NCI-H69 (cell line): ENCODE results near the gene CTDSPL.
"Not testable (repeated sequence)": the region's sequence is repeated elsewhere in the genome, so short reads cannot be mapped to it uniquely, and the experiment has no call there.

ENCODE experiments used
- DNase-seq: peaks from one replicate; lab custom pipeline; 2025; lab: John Stamatoyannopoulos, UW

CTDSPL gene

GRCh38 chr3:38019658-38020341 is 158.1 kb downstream of the CTDSPL start:
- no peak for DNase-seq

- DNase-seq, result no peak
These were observed 158.7 kb downstream of the CTDSPL start for GRCh38 chr3:38020342-38020726.

GRCh38 chr3:38021196-38021595 is 159.5 kb downstream of the CTDSPL start:
- DNase-seq, result no peak

- no peak for DNase-seq
These were observed 160.6 kb downstream of the CTDSPL start for GRCh38 chr3:38022301-38022700.

GRCh38 chr3:38022896-38023709 is 161.4 kb downstream of the CTDSPL start:
- DNase-seq, result no peak

GRCh38 chr3:38026856-38027255 is 165.2 kb downstream of the CTDSPL start:
- no peak for DNase-seq

GRCh38 chr3:38027466-38028465 is 166.1 kb downstream of the CTDSPL start:
- no peak for DNase-seq

- DNase-seq, result no peak
These were observed 167.1 kb downstream of the CTDSPL start for GRCh38 chr3:38028621-38029361.

GRCh38 chr3:38029400-38030125 is 167.9 kb downstream of the CTDSPL start, which contains the start of gene PLCD1:
PLCD1 (minus strand) TSS chr3:38029642; CDS start chr3:38029539, 103 bp downstream.
- DNase-seq, result peak; percentile 13

GRCh38 chr3:38030126-38031021 is 168.7 kb downstream of the CTDSPL start:
- DNase-seq, result no peak

GRCh38 chr3:38031022-38031994 is 169.6 kb downstream of the CTDSPL start:
- DNase-seq, result peak; percentile 2

GRCh38 chr3:38032328-38032865 is 170.7 kb downstream of the CTDSPL start:
- no peak for DNase-seq

- not testable (repeated sequence) for DNase-seq
These were observed 171.9 kb downstream of the CTDSPL start for GRCh38 chr3:38033586-38033985.
